Measurements from ENCODE around the gene ERVK3-1.

ERVK3-1 gene

GRCh38 chr19:58305932-58306323, 751 bp downstream of the ERVK3-1 start:
- no peak for DNase-seq

GRCh38 chr19:58307736-58308135, 2.6 kb downstream of the ERVK3-1 start:
- DNase-seq, result no peak

- peak; percentile 34 for DNase-seq
Observed at GRCh38 chr19:58310685-58311084, 5.5 kb downstream of the ERVK3-1 start.

GRCh38 chr19:58311345-58311865, 6.2 kb downstream of the ERVK3-1 start:
- no peak for DNase-seq

GRCh38 chr19:58315580-58315979, 10.4 kb downstream of the ERVK3-1 start:
- DNase-seq, result no peak

GRCh38 chr19:58317476-58318072, 12.4 kb downstream of the ERVK3-1 start:
- no peak for DNase-seq

GRCh38 chr19:58318297-58318696, 13.1 kb downstream of the ERVK3-1 start:
- no peak for DNase-seq

GRCh38 chr19:58319241-58319640, 14.1 kb downstream of the ERVK3-1 start:
- DNase-seq, result no peak

GRCh38 chr19:58325311-58326022, 20.3 kb downstream of the ERVK3-1 start:
- DNase-seq, result no peak

- no peak for DNase-seq
Observed at GRCh38 chr19:58326501-58326913, 21.3 kb downstream of the ERVK3-1 start.

GRCh38 chr19:58326914-58327726, 21.9 kb downstream of the ERVK3-1 start, which contains the start of gene ZSCAN22:
Gene ZSCAN22, plus strand, starts transcription at chr19:58326994. Its CDS starts 7,809 bp downstream, at chr19:58334803.
- DNase-seq, result peak; percentile 86

GRCh38 chr19:58328999-58329398, 23.8 kb downstream of the ERVK3-1 start:
- DNase-seq, result peak; percentile 36

GRCh38 chr19:58330458-58330857, 25.3 kb downstream of the ERVK3-1 start:
- no peak for DNase-seq

GRCh38 chr19:58332697-58333096, 27.5 kb downstream of the ERVK3-1 start:
- DNase-seq, result no peak

GRCh38 chr19:58334691-58335249, 29.6 kb downstream of the ERVK3-1 start:
- no peak for DNase-seq

- no peak for DNase-seq
Observed at GRCh38 chr19:58335630-58336029, 30.5 kb downstream of the ERVK3-1 start.

GRCh38 chr19:58336216-58336615, 31.0 kb downstream of the ERVK3-1 start:
- no peak for DNase-seq

- no peak for DNase-seq
Observed at GRCh38 chr19:58336820-58337219, 31.6 kb downstream of the ERVK3-1 start.

- DNase-seq, result no peak
Observed at GRCh38 chr19:58338336-58338735, 33.2 kb downstream of the ERVK3-1 start.

- no peak for DNase-seq
Observed at GRCh38 chr19:58338825-58339558, 33.8 kb downstream of the ERVK3-1 start.

GRCh38 chr19:58345558-58345957, 40.4 kb downstream of the ERVK3-1 start:
- no peak for DNase-seq
